Measurements from ENCODE around the gene SP1.

DNA sequence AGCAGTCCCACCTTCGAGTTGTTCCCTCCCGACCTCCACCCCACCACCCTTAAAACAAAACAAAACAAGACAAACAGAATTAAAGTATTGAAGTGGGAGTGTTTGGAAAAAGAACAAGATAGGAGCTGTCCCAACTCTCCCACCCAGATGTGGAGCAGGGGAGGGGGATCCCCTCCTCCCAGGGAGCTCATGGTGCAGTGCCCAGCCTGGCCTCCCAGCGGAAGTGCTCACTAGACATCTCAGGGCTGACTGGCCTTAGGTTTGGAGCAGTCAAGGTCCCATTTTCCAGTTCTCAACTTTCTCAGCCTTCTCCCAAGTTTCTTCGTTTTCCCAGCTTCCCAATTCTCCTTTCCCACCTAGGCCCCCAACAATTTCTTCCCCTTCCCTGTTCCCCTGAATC is 46.7 kb upstream of the SP1 start:
- TF ChIP-seq GATA3 (IDR thresholded peaks at IDR 0.05; ENCODE audit: low read depth, low read length) (no peak), GATA2 (IDR thresholded peaks at IDR 0.05; ENCODE audit: low read depth, low read length) (no peak)

All from SH-SY5Y (cell line).